HepG2 (cell line): ENCODE results near the gene STX5. TPM values are rescaled to one million over a fixed set of nuclear protein-coding genes. Genes with fewer than 3 reads are reported as not detected.

Experiments
- ARHGAP35 ChIP-seq: sonication (generic); formaldehyde crosslinking; IDR thresholded peaks from 2 replicates; pipeline ENCODE4 v1.9.0; 2022; ENCODE audit warnings: mild to moderate bottlenecking, inconsistent platforms, moderate library complexity, missing genetic modification reagents, borderline replicate concordance
- ARNTL ChIP-seq: sonication (generic); formaldehyde crosslinking; IDR thresholded peaks from 2 replicates; pipeline ENCODE4 v1.4.0; 2020; ENCODE audit warnings: mild to moderate bottlenecking, missing genetic modification reagents
- DNMT3B ChIP-seq: conservative IDR thresholded peaks from 2 replicates; pipeline ENCODE4 v1.6.1; 2016; ENCODE audit warnings: missing biosample characterization, control low read depth
- FIP1L1 ChIP-seq: fragments of 200-400 bp; formaldehyde crosslinking; IDR thresholded peaks from 2 replicates; pipeline ENCODE4 v1.6.1; 2018; ENCODE audit warnings: low read depth, mild to moderate bottlenecking, low read length, moderate library complexity, borderline replicate concordance; ENCODE audit not compliant: insufficient read depth
- JARID2 ChIP-seq: sonication (generic); formaldehyde crosslinking; IDR thresholded peaks from 2 replicates; pipeline ENCODE4 v1.8.1; 2023; ENCODE audit warnings: missing genetic modification reagents, inconsistent platforms; ENCODE audit not compliant: insufficient replicate concordance
- MED1 ChIP-seq: sonication (generic); formaldehyde crosslinking; IDR thresholded peaks from 2 replicates; pipeline ENCODE4 v1.4.0; 2020; ENCODE audit warnings: missing genetic modification reagents
- MEIS2 ChIP-seq: sonication (generic); formaldehyde crosslinking; IDR thresholded peaks from 2 replicates; pipeline ENCODE4 v1.9.0; 2021; ENCODE audit warnings: mild to moderate bottlenecking, missing genetic modification reagents
- RARA ChIP-seq: IDR thresholded peaks from 2 replicates; pipeline ENCODE4 v1.6.1; 2016; ENCODE audit warnings: missing genetic modification reagents, missing compliant biosample characterization
- SNAPC2 ChIP-seq: sonication (generic); formaldehyde crosslinking; IDR thresholded peaks from 2 replicates; pipeline ENCODE4 v1.8.1; 2022; ENCODE audit warnings: mild to moderate bottlenecking, missing genetic modification reagents
- STAG1 ChIP-seq: sonication (generic); formaldehyde crosslinking; IDR thresholded peaks from 2 replicates; pipeline ENCODE4 v1.4.0; 2020; ENCODE audit warnings: missing genetic modification reagents
- TCF7L2 ChIP-seq: IDR thresholded peaks from 2 replicates; pipeline ENCODE4 v1.6.1; 2011; ENCODE audit warnings: mild to moderate bottlenecking, low read depth, low read length, moderate library complexity
- TEAD3 ChIP-seq: optimal IDR thresholded peaks from 2 replicates; pipeline ENCODE3; 2016; ENCODE audit warnings: borderline replicate concordance
- THAP7 ChIP-seq: sonication (generic); formaldehyde crosslinking; IDR thresholded peaks from 2 replicates; pipeline ENCODE4 v1.8.1; 2023; ENCODE audit warnings: mild to moderate bottlenecking, missing genetic modification reagents
- THYN1 ChIP-seq: sonication (generic); formaldehyde crosslinking; IDR thresholded peaks from 2 replicates; pipeline ENCODE4 v1.8.1; 2023; ENCODE audit warnings: low read depth, mild to moderate bottlenecking, moderate library complexity, missing genetic modification reagents, borderline replicate concordance
- ZFP1 ChIP-seq: IDR thresholded peaks from 2 replicates; pipeline ENCODE4 v1.6.1; 2016
- ZNF274 ChIP-seq: sonication (generic); formaldehyde crosslinking; IDR thresholded peaks from 2 replicates; pipeline ENCODE4 v1.5.1; 2020; ENCODE audit warnings: mild to moderate bottlenecking, missing genetic modification reagents
- ZNF543 ChIP-seq: sonication (generic); formaldehyde crosslinking; IDR thresholded peaks from 2 replicates; pipeline ENCODE4 v1.4.0; 2020; ENCODE audit warnings: mild to moderate bottlenecking, missing genetic modification reagents
- ZSCAN29 ChIP-seq: sonication (generic); formaldehyde crosslinking; conservative IDR thresholded peaks from 2 replicates; pipeline ENCODE4 v1.4.0; 2020; ENCODE audit warnings: mild to moderate bottlenecking, missing genetic modification reagents
- polyA plus RNA-seq, 8 experiments: library from polyadenylated mRNA; depleted of rRNA in 3 of 8; stranded (reverse) in 7 of 8; unstranded in 1 of 8; fragments of >200 nt; fragmentation: Illumina TruSeq in 4 of 8; extraction: Trizol in 4 of 8; gene quantifications; 2 replicates each; pipeline versions ENCODE4 v1.2.1 to v1.2.3, GENCODE V29; 2011 to 2016; ENCODE audit warnings: low read depth in 4 of 8, missing spikeins in 1 of 8, mixed read lengths in 1 of 8; ENCODE audit not compliant: insufficient read depth in 1 of 8
- total RNA-seq, 5 experiments: library from RNA; depleted of rRNA; stranded (reverse); fragments of >200 nt; fragmentation: Illumina TruSeq; extraction: Trizol; gene quantifications; 2 replicates each; pipeline ENCODE4 v1.2.3, GENCODE V29; 2016; ENCODE audit warnings: low read depth in 1 of 5
- TF ChIP-seq, protein P1 (sequence below): IDR thresholded peaks from 2 replicates; pipeline ENCODE4 v1.6.1; 2018; ENCODE audit warnings: missing genetic modification reagents
- TF ChIP-seq, protein P2 (sequence below): conservative IDR thresholded peaks from 2 replicates; pipeline ENCODE4 v1.6.1; 2018; ENCODE audit warnings: missing genetic modification reagents
- TF ChIP-seq, protein P3 (sequence below): sonication (generic); formaldehyde crosslinking; IDR thresholded peaks from 2 replicates; pipeline ENCODE4 v1.4.0; 2020; ENCODE audit warnings: missing genetic modification reagents
- TF ChIP-seq, protein P4 (sequence below): sonication (generic); formaldehyde crosslinking; IDR thresholded peaks from 2 replicates; pipeline ENCODE4 v1.8.0; 2022; ENCODE audit warnings: missing genetic modification reagents, mild to moderate bottlenecking, moderate library complexity, borderline replicate concordance

The STX5 gene
- total and polyA plus RNA-seq, 2 of the 13 experiments (the other 11 are each of a cell fraction or from before 2014, with no cell fraction given): 26.9 to 30.0 TPM

GRCh38 chr11:62841361-62842170 is 9.7 kb upstream of the STX5 start (continued):
- TF ChIP-seq MED1 (CRISPR knock-in tag) (peak; percentile 100), THAP7 (CRISPR knock-in tag) (peak; percentile 50; the same call in 1 of the 2 replicates), RARA (CRISPR knock-in tag) (peak; percentile 69), TCF7L2 (no peak), STAG1 (peak; percentile 17; the same call in 1 of the 2 replicates), SNAPC2 (CRISPR knock-in tag) (peak; percentile 100), MEIS2 (peak; percentile 64; the same call in 1 of the 2 replicates), JARID2 (peak; percentile 89), DNMT3B (CRISPR knock-in tag) (peak; percentile 96), ZFP1 (CRISPR knock-in tag) (peak; percentile 98), THYN1 (CRISPR knock-in tag) (no peak), ZNF543 (CRISPR knock-in tag) (no peak; the same call in 1 of the 2 replicates), ZNF274 (CRISPR knock-in tag) (no peak), ARNTL (CRISPR knock-in tag) (no peak), ARHGAP35 (CRISPR knock-in tag) (peak; percentile 59; the same call in 1 of the 2 replicates), FIP1L1 (no peak), ZSCAN29 (CRISPR knock-in tag) (no peak; the same call in 1 of the 2 replicates), TEAD3 (peak; percentile 78)
- TF ChIP-seq, protein P1, sequence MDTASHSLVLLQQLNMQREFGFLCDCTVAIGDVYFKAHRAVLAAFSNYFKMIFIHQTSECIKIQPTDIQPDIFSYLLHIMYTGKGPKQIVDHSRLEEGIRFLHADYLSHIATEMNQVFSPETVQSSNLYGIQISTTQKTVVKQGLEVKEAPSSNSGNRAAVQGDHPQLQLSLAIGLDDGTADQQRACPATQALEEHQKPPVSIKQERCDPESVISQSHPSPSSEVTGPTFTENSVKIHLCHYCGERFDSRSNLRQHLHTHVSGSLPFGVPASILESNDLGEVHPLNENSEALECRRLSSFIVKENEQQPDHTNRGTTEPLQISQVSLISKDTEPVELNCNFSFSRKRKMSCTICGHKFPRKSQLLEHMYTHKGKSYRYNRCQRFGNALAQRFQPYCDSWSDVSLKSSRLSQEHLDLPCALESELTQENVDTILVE (CRISPR knock-in tag): peak; percentile 96
- TF ChIP-seq, protein P2, sequence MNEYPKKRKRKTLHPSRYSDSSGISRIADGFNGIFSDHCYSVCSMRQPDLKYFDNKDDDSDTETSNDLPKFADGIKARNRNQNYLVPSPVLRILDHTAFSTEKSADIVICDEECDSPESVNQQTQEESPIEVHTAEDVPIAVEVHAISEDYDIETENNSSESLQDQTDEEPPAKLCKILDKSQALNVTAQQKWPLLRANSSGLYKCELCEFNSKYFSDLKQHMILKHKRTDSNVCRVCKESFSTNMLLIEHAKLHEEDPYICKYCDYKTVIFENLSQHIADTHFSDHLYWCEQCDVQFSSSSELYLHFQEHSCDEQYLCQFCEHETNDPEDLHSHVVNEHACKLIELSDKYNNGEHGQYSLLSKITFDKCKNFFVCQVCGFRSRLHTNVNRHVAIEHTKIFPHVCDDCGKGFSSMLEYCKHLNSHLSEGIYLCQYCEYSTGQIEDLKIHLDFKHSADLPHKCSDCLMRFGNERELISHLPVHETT: peak; percentile 92
- TF ChIP-seq, protein P3, sequence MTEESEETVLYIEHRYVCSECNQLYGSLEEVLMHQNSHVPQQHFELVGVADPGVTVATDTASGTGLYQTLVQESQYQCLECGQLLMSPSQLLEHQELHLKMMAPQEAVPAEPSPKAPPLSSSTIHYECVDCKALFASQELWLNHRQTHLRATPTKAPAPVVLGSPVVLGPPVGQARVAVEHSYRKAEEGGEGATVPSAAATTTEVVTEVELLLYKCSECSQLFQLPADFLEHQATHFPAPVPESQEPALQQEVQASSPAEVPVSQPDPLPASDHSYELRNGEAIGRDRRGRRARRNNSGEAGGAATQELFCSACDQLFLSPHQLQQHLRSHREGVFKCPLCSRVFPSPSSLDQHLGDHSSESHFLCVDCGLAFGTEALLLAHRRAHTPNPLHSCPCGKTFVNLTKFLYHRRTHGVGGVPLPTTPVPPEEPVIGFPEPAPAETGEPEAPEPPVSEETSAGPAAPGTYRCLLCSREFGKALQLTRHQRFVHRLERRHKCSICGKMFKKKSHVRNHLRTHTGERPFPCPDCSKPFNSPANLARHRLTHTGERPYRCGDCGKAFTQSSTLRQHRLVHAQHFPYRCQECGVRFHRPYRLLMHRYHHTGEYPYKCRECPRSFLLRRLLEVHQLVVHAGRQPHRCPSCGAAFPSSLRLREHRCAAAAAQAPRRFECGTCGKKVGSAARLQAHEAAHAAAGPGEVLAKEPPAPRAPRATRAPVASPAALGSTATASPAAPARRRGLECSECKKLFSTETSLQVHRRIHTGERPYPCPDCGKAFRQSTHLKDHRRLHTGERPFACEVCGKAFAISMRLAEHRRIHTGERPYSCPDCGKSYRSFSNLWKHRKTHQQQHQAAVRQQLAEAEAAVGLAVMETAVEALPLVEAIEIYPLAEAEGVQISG (CRISPR knock-in tag): peak; percentile 83
- TF ChIP-seq, protein P4, sequence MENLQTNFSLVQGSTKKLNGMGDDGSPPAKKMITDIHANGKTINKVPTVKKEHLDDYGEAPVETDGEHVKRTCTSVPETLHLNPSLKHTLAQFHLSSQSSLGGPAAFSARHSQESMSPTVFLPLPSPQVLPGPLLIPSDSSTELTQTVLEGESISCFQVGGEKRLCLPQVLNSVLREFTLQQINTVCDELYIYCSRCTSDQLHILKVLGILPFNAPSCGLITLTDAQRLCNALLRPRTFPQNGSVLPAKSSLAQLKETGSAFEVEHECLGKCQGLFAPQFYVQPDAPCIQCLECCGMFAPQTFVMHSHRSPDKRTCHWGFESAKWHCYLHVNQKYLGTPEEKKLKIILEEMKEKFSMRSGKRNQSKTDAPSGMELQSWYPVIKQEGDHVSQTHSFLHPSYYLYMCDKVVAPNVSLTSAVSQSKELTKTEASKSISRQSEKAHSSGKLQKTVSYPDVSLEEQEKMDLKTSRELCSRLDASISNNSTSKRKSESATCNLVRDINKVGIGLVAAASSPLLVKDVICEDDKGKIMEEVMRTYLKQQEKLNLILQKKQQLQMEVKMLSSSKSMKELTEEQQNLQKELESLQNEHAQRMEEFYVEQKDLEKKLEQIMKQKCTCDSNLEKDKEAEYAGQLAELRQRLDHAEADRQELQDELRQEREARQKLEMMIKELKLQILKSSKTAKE (CRISPR knock-in tag): peak; percentile 84
